Measurements from ENCODE around the gene CD244. TPM values are rescaled to one million over a fixed set of nuclear protein-coding genes. Genes with fewer than 3 reads are reported as not detected.
"Not testable (repeated sequence)": the region's sequence is repeated elsewhere in the genome, so short reads cannot be mapped to it uniquely, and the experiment has no call there.

The CD244 gene
- total and polyA plus RNA-seq, 7 donors: 0.03 to 0.63 (median 0.09) TPM; not detected in 3

GRCh38 chr1:160883581-160884513, 21.2 kb upstream of the CD244 start:
- no peak overlapping the region for H3K4me3 ChIP-seq
- H3K27ac ChIP-seq: no peak overlapping the region
- 80 to 82% (median 81%) methylated on average over 13 of the region's 13 CpGs for whole genome bisulfite sequencing, 3 donors
- H3K9me3 ChIP-seq: no peaks in the 10 kb centered on the region
- DNase-seq (no peak), ATAC-seq (no peak)
- no peaks in the 10 kb centered on the region for H3K4me1 ChIP-seq
- H3K36me3 ChIP-seq (ENCODE audit: insufficient read depth in 1 of 2, low read depth in 1 of 2): no peaks in the 10 kb centered on the region
- TF ChIP-seq CTCF (IDR thresholded peaks at IDR 0.05): no peak
- peaks cover 0 to 2% (median 2%) of the 10 kb centered on the region in 3 donors for H3K27me3 ChIP-seq (ENCODE audit: insufficient read depth in 3 of 3, low read length in 2 of 3)
- intact Hi-C loops (cut with DNase I): no loop called here

- Histone ChIP-seq H3K9me3 (no peaks in the 10 kb centered on the region), H3K27ac (no peak overlapping the region), H3K27me3 (ENCODE audit: insufficient read depth in 3 of 3, low read length in 2 of 3) (peaks cover 0 to 4% (median 0%) of the 10 kb centered on the region in 3 donors), H3K4me3 (no peak overlapping the region), H3K4me1 (no peaks in the 10 kb centered on the region), H3K36me3 (ENCODE audit: insufficient read depth in 1 of 2, low read depth in 1 of 2) (no peaks in the 10 kb centered on the region)
- no peak for DNase-seq
- 94 to 100% (median 98%) methylated on average over 1 of the region's 1 CpG for WGBS, 3 donors
- TF ChIP-seq CTCF (IDR thresholded peaks at IDR 0.05): no peak
- intact Hi-C loops (cut with DNase I): no loop called here
- no peak for ATAC-seq
Observed at GRCh38 chr1:160882582-160882981, 19.9 kb upstream of the CD244 start.

GRCh38 chr1:160881264-160881663, 18.6 kb upstream of the CD244 start:
- H3K36me3 ChIP-seq (ENCODE audit: insufficient read depth in 1 of 2, low read depth in 1 of 2); DNase-seq; H3K27me3 ChIP-seq (ENCODE audit: insufficient read depth in 3 of 3, low read length in 2 of 3); H3K4me3 ChIP-seq; H3K4me1 ChIP-seq; ATAC-seq; H3K27ac ChIP-seq; intact Hi-C loops (cut with DNase I); H3K9me3 ChIP-seq: not testable (repeated sequence)
- 72 to 81% (median 80%) methylated on average over 7 of the region's 7 CpGs for WGBS, 3 donors

- no peak overlapping the region for H3K4me3 ChIP-seq
- H3K9me3 ChIP-seq: no peaks in the 10 kb centered on the region
- no peak for ATAC-seq
- 74 to 85% (median 82%) methylated on average over 3 of the region's 3 CpGs for WGBS, 3 donors
- TF ChIP-seq CTCF (IDR thresholded peaks at IDR 0.05): no peak
- H3K36me3 ChIP-seq (ENCODE audit: insufficient read depth in 1 of 2, low read depth in 1 of 2): no peaks in the 10 kb centered on the region
- no peak overlapping the region for H3K27ac ChIP-seq
- peaks cover 0 to 4% (median 3%) of the 10 kb centered on the region in 3 donors for H3K27me3 ChIP-seq (ENCODE audit: insufficient read depth in 3 of 3, low read length in 2 of 3)
- H3K4me1 ChIP-seq: no peaks in the 10 kb centered on the region
- intact Hi-C loops (cut with DNase I): no loop called here
- no peak for DNase-seq
Observed at GRCh38 chr1:160880216-160880615, 17.5 kb upstream of the CD244 start.

- DNase-seq: no peak
- Histone ChIP-seq H3K27me3 (ENCODE audit: insufficient read depth in 3 of 3, low read length in 2 of 3) (peaks cover 0 to 4% (median 3%) of the 10 kb centered on the region in 3 donors), H3K4me3 (no peak overlapping the region), H3K9me3 (no peaks in the 10 kb centered on the region), H3K4me1 (no peaks in the 10 kb centered on the region), H3K27ac (no peak overlapping the region), H3K36me3 (ENCODE audit: insufficient read depth in 1 of 2, low read depth in 1 of 2) (no peaks in the 10 kb centered on the region)
- ATAC-seq: no peak
- 55 to 59% (median 55%) methylated on average over 8 of the region's 8 CpGs for WGBS, 3 donors
- TF ChIP-seq CTCF (IDR thresholded peaks at IDR 0.05): no peak
- intact Hi-C loops (cut with DNase I): no loop called here
Observed at GRCh38 chr1:160879056-160879455, 16.4 kb upstream of the CD244 start.

All from psoas muscle (tissue), 8 donors.